Measurements from ENCODE around the gene HCRTR1. TPM values are rescaled to one million over a fixed set of nuclear protein-coding genes. Genes with fewer than 3 reads are reported as not detected.

Gene HCRTR1
- total RNA-seq, 1 experiment from 2014 or later = not detected

DNA sequence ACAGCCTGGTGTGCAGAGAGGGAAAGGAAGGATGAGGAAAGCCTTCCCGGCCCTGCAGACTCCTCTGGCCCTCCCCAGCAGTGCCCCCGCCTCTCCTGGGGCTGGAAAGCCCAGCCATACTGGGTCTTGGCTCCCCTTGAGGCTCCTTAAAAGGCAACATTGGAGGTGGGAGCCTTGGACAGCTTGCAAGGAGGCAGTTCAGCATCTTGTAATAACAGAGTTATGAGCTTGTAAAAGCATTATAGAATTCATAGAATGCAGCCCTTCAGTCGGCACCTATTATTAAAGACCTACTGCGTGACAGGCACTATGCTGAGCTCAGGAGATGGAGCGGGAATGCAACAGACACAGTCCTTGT, 37.0 kb upstream of the HCRTR1 start:
- Histone ChIP-seq H3K36me3 (ENCODE audit: insufficient read depth, low read length, poor library complexity, severe bottlenecking) (no peaks in the 10 kb centered on the region), H3K9me3 (ENCODE audit: low read depth, low read length, poor library complexity, severe bottlenecking) (no peaks in the 10 kb centered on the region), H3K4me3 (ENCODE audit: low read depth, low read length, poor library complexity, severe bottlenecking) (no peak overlapping the region), H3K27me3 (replicated peaks; ENCODE audit: insufficient read depth, low read depth, low read length, poor library complexity) (no peaks in the 10 kb centered on the region), H3K4me1 (ENCODE audit: insufficient read depth, low read length, poor library complexity, severe bottlenecking) (no peaks in the 10 kb centered on the region), H3K27ac (ENCODE audit: low read depth, low read length, poor library complexity, severe bottlenecking) (no peak overlapping the region)
- CTCF ChIA-PET = no interaction called here
- no peak for DNase-seq (ENCODE audit: low spot score)
- no peak for TF ChIP-seq EZH2 (IDR thresholded peaks at IDR 0.05; ENCODE audit: borderline replicate concordance, low read depth, low read length, poor library complexity, severe bottlenecking)
- TF ChIP-seq, protein P1, sequence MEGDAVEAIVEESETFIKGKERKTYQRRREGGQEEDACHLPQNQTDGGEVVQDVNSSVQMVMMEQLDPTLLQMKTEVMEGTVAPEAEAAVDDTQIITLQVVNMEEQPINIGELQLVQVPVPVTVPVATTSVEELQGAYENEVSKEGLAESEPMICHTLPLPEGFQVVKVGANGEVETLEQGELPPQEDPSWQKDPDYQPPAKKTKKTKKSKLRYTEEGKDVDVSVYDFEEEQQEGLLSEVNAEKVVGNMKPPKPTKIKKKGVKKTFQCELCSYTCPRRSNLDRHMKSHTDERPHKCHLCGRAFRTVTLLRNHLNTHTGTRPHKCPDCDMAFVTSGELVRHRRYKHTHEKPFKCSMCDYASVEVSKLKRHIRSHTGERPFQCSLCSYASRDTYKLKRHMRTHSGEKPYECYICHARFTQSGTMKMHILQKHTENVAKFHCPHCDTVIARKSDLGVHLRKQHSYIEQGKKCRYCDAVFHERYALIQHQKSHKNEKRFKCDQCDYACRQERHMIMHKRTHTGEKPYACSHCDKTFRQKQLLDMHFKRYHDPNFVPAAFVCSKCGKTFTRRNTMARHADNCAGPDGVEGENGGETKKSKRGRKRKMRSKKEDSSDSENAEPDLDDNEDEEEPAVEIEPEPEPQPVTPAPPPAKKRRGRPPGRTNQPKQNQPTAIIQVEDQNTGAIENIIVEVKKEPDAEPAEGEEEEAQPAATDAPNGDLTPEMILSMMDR (conservative IDR thresholded peaks at IDR 0.05; ENCODE audit: low read depth, low read length) = no peak
- POLR2A ChIA-PET (ENCODE audit: low non-redundant PET) = no interaction called here
- intact Hi-C loops (cut with micrococcal nuclease; ENCODE audit: unreplicated experiment) = no loop called here
- BruUV-seq (replicated peaks) = no TSS peak

DNA sequence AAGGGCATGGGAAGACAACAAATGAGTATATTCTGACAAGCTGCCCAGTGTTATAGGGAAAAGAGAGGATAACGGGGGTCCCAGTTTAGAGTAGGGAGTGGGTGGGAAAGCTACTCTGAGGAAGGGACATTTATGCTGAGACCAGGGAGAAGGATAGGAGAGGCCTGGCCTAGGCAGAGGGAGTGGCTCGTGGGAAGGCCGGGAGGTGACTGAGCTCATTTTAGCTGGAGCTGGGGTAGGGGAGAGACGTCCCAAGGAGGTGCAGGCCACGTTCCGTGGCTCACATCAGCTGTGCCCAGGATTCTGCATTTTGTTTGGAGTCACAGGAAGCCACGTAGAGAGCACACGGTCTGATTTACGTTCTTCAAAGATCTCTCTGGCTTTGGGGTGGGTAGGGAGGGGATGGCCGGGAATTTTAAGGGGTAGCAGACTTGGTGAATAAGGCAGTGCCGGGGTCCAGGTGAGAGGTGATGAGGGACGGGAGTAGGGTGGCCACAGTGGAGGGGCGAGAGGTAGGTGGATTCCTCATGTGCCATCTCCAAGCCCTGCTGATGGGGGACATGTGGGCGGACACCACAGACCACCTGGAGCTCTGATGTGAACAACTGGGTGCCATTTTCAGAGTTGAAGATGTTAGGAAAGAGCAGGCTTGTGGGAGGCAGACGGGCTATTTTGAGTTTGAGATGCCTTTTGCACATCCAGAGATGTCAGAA, 36.4 kb upstream of the HCRTR1 start:
- ChIA-PET CTCF (no interaction called here), POLR2A (ENCODE audit: low non-redundant PET) (no interaction called here)
- Histone ChIP-seq H3K9me3 (ENCODE audit: low read depth, low read length, poor library complexity, severe bottlenecking) (no peaks in the 10 kb centered on the region), H3K27ac (ENCODE audit: low read depth, low read length, poor library complexity, severe bottlenecking) (no peak overlapping the region), H3K36me3 (ENCODE audit: insufficient read depth, low read length, poor library complexity, severe bottlenecking) (no peaks in the 10 kb centered on the region), H3K27me3 (replicated peaks; ENCODE audit: insufficient read depth, low read depth, low read length, poor library complexity) (no peaks in the 10 kb centered on the region), H3K4me1 (ENCODE audit: insufficient read depth, low read length, poor library complexity, severe bottlenecking) (no peaks in the 10 kb centered on the region), H3K4me3 (ENCODE audit: low read depth, low read length, poor library complexity, severe bottlenecking) (no peak overlapping the region)
- intact Hi-C loops (cut with micrococcal nuclease; ENCODE audit: unreplicated experiment) = no loop called here
- no peak for DNase-seq (ENCODE audit: low spot score)
- no peak for TF ChIP-seq EZH2 (IDR thresholded peaks at IDR 0.05; ENCODE audit: borderline replicate concordance, low read depth, low read length, poor library complexity, severe bottlenecking)
- TF ChIP-seq, protein P1 (conservative IDR thresholded peaks at IDR 0.05; ENCODE audit: low read depth, low read length) = no peak
- no TSS peak for BruUV-seq (replicated peaks)

DNA sequence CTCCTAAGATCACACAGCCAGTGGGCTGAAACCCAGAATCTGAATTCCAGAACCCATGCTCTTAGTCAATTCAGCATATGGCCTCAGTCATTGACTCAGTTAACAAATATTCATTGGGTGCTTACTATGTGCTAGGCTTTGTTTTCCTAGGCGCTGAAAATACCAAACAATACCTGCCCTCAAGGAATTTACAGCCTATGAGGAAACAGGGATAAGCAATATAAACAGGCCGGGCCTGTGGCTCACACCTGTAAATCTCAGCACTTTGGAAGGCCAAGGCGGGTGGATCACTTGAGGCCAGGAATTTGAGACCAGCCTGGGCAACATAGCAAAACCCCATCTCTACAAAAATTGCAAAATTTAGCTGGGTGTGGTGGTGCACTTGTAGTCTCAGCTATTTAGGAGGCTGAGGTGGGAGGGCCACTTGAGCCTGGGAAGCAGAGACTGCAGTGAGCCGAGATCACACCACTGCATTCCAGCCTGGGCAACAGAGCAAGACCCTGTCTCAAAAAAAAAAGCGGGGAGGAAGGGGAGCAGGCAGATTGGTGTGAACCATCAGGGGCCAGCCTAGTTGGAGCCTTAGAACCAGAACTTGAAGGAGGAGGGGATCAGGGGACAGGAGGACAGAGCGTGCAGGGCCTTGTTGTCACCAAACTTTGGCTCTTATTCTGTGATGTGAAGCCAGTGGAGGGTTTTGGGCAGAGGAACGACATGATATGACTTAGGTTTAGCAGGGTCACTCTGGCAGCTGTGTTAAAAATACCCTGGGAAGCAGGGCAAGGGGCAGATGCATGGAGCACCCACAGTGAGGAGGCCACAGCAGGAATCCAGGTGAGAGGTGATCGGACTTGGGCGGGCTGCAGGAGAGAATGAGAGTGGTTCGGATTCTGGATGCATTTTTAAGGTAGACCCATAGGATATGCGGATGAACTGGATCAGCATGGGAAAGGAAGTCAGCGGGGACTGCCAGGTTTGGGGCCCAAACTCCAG, 35.4 kb upstream of the HCRTR1 start:
- no peak for TF ChIP-seq EZH2 (IDR thresholded peaks at IDR 0.05; ENCODE audit: borderline replicate concordance, low read depth, low read length, poor library complexity, severe bottlenecking)
- TF ChIP-seq, protein P1 (conservative IDR thresholded peaks at IDR 0.05; ENCODE audit: low read depth, low read length) = no peak
- no peak overlapping the region for H3K27ac ChIP-seq (ENCODE audit: low read depth, low read length, poor library complexity, severe bottlenecking)
- BruUV-seq (replicated peaks) = no TSS peak
- intact Hi-C loops (cut with micrococcal nuclease; ENCODE audit: unreplicated experiment) = no loop called here
- no peaks in the 10 kb centered on the region for H3K27me3 ChIP-seq (replicated peaks; ENCODE audit: insufficient read depth, low read depth, low read length, poor library complexity)
- no peaks in the 10 kb centered on the region for H3K36me3 ChIP-seq (ENCODE audit: insufficient read depth, low read length, poor library complexity, severe bottlenecking)
- H3K4me3 ChIP-seq (ENCODE audit: low read depth, low read length, poor library complexity, severe bottlenecking) = no peak overlapping the region
- H3K9me3 ChIP-seq (ENCODE audit: low read depth, low read length, poor library complexity, severe bottlenecking) = no peaks in the 10 kb centered on the region
- no peak for DNase-seq (ENCODE audit: low spot score)
- ChIA-PET CTCF (no interaction called here), POLR2A (ENCODE audit: low non-redundant PET) (no interaction called here)
- no peaks in the 10 kb centered on the region for H3K4me1 ChIP-seq (ENCODE audit: insufficient read depth, low read length, poor library complexity, severe bottlenecking)

Measured in A673 (cell line).